GM21526 (cell line): ENCODE measurements around the gene C16orf89.

Source experiments
- ATAC-seq: cut with Tn5 transposase; IDR thresholded peaks from one replicate; pipeline ENCODE4 v1.9.1; 2021; ENCODE audit warnings: moderate library complexity; ENCODE audit not compliant: unreplicated experiment, low FRiP score

The C16orf89 gene

DNA sequence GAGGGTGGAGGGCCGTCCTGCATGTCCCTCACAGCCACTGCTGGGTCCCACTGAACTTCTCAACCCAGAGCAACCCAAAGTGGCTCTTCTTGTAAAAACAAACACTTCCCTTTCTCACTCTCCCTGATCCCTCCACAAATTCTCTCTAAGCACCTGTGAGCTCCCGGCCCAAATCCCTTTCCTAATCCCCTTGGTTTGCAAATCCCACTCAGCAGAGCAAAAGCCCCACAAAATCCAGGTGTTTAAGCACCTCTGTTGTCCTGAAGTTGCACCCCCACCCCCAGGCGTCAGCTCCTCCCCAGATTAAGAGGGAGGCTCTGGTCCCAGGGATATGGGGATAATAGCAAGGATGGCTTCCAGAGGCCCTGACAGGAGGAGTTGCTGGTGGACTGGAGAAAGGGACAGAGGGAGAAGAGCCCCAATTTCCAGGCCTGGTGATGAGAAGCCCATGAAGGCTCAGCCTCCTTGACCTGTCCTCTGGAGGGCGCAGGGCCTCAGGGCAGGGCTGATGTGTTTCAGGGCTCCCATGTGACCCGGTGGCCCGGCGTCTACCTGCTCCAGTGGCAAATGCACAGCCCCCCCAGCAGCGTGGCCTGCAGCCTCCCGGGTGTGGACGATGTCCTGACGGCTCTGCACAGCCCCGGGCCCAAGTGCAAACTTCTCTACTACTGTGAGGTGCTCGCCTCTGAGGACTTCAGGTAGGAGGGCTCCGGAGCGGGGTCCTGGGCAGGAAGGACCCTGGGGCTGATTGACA, 55.0 kb downstream of the C16orf89 start:
- ATAC-seq, result no peak

DNA sequence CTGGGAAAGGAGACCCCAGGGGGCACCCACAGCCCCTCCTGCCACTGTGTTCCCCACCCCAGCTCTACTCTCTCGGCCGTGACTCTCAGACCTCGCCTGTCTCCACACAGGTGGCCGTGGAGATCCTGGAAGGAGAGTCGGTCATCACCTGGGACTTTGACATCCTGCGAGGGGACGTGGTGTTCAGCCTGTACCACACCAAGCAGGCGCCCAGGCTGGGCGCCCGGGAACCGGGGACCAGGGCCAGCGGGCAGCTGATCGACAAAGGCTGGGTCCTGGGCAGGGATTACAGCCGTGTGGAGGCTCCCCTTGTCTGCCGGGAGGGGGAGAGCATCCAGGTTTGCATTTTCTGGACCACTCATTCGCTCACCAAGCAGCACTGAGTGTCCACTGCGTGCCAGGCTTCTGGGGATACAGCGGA, 57.4 kb downstream of the C16orf89 start:
- ATAC-seq, result no peak

DNA sequence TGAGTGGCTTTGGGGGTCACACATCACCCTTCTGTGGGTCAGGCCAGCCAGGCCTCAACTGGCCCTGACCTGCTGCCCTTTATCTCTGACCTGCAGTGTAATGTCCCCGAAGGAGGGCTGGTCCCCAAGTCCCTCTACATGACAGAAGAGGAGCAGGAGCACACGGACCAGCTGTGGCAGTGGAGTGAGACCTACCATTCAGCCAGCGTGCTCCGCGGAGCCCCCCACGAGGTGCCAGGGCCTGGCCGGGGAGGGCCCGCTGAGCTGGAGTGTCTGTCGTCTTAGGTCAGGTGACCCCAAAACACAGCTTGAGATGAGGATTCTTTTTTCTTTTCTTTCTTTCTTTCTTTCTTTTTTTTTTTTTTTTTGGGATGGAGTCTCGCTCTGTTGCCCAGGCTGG, 58.5 kb downstream of the C16orf89 start:
- ATAC-seq, result no peak

DNA sequence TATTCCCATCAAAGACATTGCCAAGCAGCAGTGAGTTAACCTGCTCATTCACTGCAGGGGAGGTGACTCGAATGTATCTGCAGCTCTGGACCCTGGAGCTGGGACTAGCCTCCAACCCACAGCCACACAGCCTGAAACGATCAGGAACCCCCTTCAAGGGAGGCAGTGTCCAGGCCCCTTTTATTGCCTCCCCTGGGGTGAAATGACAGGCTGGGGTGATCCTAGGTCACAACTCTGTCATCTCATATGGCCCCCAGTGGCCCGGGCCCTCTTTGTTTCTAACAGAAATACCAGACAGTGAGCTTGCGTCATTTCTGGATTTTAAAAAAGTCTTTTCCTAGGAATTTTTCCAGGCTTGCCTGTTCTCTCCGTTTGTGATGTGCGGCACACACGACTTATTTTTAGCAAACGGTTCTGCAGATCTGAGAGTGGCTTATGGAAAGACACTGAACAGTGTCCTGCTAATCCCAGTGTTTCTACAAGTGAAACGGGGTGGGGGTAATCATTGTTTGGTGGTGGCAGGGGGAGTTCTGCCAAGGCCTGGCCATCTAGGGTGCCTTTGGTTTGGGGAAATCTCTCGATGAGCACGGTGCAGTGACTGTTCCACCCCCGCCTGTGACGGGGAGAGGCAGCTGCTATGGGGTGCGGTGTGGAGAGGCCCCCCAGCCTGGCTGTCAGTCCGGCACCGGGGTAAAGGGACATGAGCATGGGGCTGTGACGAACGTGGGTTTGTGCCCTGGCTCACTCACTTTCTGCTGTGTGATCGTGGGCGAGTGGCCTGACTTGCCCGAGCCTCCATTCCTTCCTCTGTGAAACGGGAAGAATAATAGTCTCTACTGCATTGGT, 59.2 kb downstream of the C16orf89 start:
- ATAC-seq, result no peak

DNA sequence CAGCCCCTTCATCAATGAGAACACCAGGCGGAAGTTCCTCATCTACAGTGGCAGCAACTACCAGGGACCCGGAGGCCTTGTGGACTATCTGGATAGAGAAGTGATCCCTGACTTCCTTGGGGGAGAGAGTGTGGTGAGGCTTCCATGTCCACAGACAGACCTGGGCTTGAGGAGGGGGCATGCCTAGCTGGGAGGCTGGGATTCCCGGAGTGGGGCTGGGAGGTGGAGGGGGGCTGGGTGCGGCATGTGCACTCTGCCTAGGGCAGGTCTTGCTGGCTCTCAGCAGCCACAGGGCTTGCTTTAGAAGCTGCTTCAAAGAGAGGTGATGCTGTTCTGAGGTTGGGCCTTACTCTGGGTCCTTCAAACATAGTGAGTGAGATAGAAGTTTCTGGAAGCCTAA, 59.8 kb downstream of the C16orf89 start:
- no peak for ATAC-seq

DNA sequence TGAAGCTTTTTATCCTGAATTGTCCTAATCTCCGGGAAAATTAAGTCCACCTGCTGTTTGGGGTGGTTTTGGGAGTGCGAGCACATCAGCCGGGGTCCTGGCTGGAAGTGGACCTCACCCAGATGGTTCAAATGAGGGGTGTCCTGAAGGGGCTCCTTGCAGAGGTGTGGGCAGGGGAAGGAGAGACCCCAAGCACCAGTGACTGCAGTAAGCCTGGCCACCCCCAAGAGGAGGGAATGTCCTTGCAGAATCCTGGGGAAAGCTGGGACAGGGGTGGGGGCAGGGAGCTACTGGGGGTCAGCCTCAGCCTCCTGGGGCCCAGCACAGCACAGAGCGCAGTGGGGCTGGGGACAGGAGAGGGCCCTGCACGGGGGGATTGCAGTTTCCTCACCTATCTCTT, 61.4 kb downstream of the C16orf89 start:
- no peak for ATAC-seq

DNA sequence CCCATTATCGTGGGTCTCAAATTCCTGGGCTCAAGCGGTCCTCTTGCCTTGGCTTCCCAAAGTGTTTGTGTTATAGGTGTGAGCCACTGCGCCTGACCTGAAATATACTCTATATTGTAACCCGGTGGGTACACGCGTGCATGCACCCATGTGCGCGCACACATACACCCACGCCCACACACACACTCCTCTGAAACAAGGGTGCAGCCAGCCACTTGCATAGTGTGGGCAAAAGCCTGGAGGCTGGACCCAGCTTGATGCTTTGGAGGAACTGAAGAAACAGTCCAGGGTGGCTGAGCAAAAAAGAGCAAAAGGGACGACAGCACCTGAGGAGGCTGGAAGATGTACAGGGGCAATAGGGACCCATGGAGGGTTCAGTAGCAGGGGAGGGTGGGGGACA, 61.9 kb downstream of the C16orf89 start:
- ATAC-seq, result no peak

DNA sequence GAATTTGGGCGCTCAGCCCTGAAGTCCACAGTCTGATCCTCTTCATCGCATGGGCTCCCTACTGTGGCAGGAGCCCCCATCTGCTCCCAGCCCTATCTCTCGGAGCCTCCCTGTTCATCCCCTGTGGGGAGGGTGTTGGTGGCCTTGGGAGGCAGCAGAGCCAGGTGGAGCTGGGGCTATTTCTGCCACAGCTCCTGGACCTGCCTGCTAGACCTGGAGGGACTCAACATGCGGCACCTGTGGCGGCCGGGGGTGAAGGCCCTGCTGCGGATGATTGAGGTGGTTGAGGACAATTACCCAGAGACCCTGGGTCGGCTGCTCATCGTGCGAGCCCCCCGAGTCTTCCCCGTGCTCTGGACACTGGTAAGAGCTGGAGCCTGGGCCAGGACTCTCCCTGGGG, 62.5 kb downstream of the C16orf89 start:
- ATAC-seq, result no peak

DNA sequence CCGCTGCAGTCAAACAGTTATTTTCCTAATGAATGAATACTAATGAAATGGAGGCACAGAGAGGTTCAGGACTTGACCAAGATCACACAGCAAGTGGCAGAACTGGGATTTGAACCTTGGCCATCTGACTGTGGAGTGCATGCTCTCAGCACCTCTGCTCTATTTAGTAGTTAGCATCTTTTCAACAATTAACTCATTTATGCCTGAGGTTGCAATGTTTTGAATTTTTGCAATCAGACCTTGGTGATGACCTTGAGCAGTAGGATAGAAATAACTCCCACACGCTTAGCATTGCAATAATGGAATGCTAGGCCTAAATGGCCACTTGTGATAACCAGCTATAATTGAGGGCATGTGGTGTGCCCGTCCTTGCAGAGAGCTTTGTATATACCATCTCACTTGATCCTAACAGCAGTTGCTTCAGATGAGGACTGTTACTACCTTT, 63.0 kb downstream of the C16orf89 start:
- ATAC-seq, result no peak

DNA sequence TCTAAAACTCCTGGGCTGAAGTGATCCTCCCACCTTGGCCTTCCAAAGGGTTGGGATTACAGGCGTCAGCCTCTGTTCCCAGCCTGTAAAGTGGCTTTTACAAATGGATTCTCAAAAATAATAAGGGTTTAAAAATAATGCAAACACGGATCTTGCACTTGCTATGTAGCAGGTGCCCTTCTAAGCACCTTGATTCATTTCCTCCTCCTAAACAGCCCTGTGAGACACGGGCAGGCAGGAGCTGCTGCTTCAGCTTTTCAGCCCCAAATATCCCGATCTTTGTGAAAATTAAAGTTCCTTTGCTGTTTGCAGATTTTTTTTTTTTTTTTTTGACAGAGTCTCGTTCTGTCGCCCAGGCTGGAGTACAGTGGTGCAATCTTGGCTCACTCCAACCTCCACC, 63.8 kb downstream of the C16orf89 start:
- ATAC-seq, result no peak

DNA sequence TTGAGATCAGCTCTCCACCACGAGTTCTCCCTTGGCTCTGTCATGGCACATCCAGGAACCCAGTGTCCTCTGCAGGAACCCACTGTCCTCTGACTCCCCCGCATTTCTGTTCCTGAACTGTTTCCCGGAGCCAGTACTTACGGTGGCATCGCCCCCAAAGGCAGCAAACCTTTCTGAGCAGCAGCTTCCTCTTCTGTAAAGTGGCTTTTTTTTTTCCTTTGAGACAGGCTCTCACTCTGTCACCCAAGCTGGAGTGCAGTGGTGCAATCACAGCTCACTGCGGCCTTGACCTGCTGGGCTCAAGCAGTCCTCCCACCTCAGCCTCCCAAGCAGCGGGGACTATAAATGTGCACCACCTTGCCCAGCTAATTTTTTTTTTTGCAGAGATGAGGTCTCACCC, 64.2 kb downstream of the C16orf89 start:
- ATAC-seq, result no peak

DNA sequence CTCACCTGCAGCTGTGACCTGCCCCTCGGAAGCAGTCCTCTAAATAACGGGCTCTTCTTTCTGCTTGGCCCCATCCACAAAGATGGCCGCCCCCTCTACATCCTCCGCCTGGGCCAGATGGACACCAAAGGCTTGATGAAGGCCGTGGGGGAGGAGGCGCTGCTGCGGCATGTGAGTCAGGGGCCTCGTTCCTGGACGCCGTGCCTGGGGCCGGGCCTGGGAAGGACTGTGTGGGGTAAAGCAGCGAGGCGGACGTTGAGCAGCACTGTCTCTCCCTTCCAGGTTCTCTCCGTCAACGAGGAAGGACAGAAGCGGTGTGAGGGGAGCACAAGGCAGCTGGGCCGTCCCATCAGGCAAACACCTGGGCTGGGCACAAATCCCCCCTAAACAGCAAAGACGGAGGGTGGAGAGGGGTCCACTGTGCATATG, 65.2 kb downstream of the C16orf89 start:
- ATAC-seq, result no peak

DNA sequence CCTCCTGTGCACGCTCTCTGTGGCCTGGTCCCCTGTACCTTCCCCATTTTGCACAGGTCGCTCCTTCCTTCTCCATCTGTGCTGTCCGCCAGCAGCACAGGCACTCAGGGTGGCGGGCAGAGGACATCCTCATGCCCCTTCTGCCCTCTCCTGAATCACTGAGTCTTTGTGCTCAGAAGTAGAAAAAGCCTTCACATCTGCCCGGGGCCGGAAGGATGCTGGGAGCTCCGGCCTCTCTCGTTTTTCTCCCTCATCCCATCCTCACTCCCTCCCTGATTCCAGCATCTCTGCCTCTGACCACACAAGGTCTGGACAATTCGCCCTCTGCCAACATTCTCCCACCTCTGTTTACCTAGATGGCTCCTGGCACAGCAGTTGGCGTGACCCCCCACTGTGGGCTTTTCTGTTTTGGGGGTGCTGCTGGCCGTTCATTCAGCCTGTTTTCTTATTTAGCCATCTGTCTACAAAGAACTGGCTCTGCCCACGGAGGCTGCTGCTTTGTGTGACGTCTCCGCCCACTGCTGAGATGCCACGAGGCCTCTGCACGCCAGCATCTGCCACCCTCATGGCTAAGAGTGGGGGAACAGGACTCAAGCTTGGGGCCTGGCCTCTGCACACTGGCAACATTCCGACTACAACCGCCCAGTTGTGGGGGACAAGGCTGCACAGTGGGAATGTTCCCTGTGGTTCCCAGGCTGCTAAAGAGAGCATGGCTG, 70.9 kb downstream of the C16orf89 start:
- ATAC-seq, result no peak
